ENCODE results near the gene NOS3. TPM values are rescaled to one million over a fixed set of nuclear protein-coding genes. Genes with fewer than 3 reads are reported as not detected.

The NOS3 gene
- polyA plus RNA-seq, 1 donor from 2014 or later, result not detected

DNA sequence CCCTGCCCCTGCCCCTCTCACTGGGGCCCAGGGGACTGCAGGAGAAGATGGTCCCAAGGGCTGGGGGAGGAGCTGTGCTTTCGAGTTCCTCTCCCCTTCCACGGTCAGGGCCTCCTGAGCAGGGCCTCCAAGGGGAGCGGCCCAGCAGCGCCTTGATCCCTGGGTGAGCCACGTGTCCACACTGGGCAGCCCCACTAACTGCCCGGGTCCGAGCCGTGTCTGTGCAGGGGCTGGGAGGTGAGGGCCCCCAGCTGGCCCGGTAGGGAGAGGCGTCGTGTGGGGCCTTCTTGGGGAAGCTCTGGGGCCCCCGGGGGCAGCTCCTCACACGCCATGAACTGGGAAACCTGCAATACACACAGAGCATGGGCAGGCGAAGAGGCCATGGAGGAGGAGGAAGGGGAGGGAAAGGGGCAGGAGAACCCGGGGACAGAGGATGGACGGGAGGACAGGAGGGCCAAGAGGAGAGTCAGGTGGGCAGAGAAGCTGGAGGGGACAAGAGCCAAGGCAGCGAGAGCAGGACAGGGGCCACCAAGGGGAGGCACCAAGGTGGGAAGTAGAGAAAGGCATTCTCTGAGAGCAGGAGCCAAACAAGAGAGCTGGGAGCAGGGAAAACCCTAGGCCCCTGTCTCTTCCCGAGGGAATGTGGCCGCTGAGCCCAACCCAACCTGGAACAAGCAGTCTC lies 45.5 kb upstream of the NOS3 start:
- no peaks in the 10 kb centered on the region for H3K9me3 ChIP-seq (ENCODE audit: low read length)
- H3K36me3 ChIP-seq (ENCODE audit: insufficient read depth, low read length), result no peaks in the 10 kb centered on the region
- no peaks in the 10 kb centered on the region for H3K9me2 ChIP-seq (ENCODE audit: insufficient read depth, low read length)
- H3K4me3 ChIP-seq (ENCODE audit: low read length), result no peak overlapping the region
- H3K9ac ChIP-seq (ENCODE audit: low read length), result no peak overlapping the region
- no peak for TF ChIP-seq EZH2 (IDR thresholded peaks at IDR 0.05; ENCODE audit: borderline replicate concordance, insufficient read depth, low read length, poor library complexity, severe bottlenecking)
- TF ChIP-seq SMC3 (conservative IDR thresholded peaks at IDR 0.05; ENCODE audit: poor library complexity), result no peak
- no peak for TF ChIP-seq MXI1 (conservative IDR thresholded peaks at IDR 0.05; ENCODE audit: poor library complexity, severe bottlenecking)
- no peak for TF ChIP-seq TAF1 (IDR thresholded peaks at IDR 0.05; ENCODE audit: low read depth)
- TF ChIP-seq, protein P1, sequence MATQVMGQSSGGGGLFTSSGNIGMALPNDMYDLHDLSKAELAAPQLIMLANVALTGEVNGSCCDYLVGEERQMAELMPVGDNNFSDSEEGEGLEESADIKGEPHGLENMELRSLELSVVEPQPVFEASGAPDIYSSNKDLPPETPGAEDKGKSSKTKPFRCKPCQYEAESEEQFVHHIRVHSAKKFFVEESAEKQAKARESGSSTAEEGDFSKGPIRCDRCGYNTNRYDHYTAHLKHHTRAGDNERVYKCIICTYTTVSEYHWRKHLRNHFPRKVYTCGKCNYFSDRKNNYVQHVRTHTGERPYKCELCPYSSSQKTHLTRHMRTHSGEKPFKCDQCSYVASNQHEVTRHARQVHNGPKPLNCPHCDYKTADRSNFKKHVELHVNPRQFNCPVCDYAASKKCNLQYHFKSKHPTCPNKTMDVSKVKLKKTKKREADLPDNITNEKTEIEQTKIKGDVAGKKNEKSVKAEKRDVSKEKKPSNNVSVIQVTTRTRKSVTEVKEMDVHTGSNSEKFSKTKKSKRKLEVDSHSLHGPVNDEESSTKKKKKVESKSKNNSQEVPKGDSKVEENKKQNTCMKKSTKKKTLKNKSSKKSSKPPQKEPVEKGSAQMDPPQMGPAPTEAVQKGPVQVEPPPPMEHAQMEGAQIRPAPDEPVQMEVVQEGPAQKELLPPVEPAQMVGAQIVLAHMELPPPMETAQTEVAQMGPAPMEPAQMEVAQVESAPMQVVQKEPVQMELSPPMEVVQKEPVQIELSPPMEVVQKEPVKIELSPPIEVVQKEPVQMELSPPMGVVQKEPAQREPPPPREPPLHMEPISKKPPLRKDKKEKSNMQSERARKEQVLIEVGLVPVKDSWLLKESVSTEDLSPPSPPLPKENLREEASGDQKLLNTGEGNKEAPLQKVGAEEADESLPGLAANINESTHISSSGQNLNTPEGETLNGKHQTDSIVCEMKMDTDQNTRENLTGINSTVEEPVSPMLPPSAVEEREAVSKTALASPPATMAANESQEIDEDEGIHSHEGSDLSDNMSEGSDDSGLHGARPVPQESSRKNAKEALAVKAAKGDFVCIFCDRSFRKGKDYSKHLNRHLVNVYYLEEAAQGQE (IDR thresholded peaks at IDR 0.05; ENCODE audit: borderline replicate concordance), result no peak
- TF ChIP-seq POLR2AphosphoS5 (IDR thresholded peaks at IDR 0.05), result no peak
- no peak for TF ChIP-seq EP300 (conservative IDR thresholded peaks at IDR 0.05; ENCODE audit: poor library complexity, severe bottlenecking)
- no peak for TF ChIP-seq RAD21 (conservative IDR thresholded peaks at IDR 0.05)
- TF ChIP-seq, protein P2, sequence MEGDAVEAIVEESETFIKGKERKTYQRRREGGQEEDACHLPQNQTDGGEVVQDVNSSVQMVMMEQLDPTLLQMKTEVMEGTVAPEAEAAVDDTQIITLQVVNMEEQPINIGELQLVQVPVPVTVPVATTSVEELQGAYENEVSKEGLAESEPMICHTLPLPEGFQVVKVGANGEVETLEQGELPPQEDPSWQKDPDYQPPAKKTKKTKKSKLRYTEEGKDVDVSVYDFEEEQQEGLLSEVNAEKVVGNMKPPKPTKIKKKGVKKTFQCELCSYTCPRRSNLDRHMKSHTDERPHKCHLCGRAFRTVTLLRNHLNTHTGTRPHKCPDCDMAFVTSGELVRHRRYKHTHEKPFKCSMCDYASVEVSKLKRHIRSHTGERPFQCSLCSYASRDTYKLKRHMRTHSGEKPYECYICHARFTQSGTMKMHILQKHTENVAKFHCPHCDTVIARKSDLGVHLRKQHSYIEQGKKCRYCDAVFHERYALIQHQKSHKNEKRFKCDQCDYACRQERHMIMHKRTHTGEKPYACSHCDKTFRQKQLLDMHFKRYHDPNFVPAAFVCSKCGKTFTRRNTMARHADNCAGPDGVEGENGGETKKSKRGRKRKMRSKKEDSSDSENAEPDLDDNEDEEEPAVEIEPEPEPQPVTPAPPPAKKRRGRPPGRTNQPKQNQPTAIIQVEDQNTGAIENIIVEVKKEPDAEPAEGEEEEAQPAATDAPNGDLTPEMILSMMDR (IDR thresholded peaks at IDR 0.05; ENCODE audit: poor library complexity, severe bottlenecking), result no peak
- H3F3A ChIP-seq (ENCODE audit: insufficient read depth, low read length, poor library complexity, severe bottlenecking), result no peaks in the 10 kb centered on the region
- no peak overlapping the region for H2AFZ ChIP-seq (ENCODE audit: low read depth, low read length)
- no peaks in the 10 kb centered on the region for H3K79me2 ChIP-seq (replicated peaks; ENCODE audit: insufficient read depth, low read length)
- H3K27me3 ChIP-seq (ENCODE audit: insufficient read depth, low read depth, low read length), result no peaks in the 10 kb centered on the region
- no peak overlapping the region for H3K4me2 ChIP-seq (ENCODE audit: low read length)
- H3K27ac ChIP-seq (ENCODE audit: low read length), result no peak overlapping the region
- H4K20me1 ChIP-seq (ENCODE audit: insufficient read depth), result no peaks in the 10 kb centered on the region

DNA sequence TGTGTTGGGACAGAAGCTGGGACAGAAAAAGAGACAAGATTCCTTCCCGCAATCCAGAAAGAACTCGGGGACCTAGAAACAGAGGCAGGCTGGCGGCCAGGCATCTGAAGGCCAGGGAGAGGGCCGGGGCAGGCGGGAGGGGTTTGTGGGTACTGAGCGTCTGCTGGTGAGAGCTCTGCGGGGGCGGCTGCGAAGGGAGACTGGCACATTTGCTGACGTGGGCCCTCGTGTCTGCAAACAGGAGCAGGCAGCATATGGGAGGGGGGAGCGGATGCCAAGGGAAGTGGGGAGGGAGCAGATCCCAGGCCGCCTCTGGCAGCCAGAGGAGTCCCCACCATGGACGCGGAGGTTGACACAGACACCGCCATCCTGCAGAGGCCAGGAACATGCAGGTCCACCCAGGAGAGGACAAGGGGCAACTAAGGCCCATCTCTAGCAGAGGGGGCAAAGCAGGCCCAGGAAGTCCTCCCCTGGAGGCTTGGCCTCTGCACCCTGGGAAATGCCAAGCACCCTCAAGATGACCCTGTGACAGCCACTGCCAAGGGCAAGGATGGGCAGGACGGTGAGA lies 44.9 kb upstream of the NOS3 start:
- H3K36me3 ChIP-seq (ENCODE audit: insufficient read depth, low read length), result peaks cover under 1% of the 10 kb centered on the region
- no peak overlapping the region for H3K27ac ChIP-seq (ENCODE audit: low read length)
- no peak overlapping the region for H2AFZ ChIP-seq (ENCODE audit: low read depth, low read length)
- TF ChIP-seq TAF1 (IDR thresholded peaks at IDR 0.05; ENCODE audit: low read depth) (no peak), POLR2AphosphoS5 (IDR thresholded peaks at IDR 0.05) (no peak), SMC3 (conservative IDR thresholded peaks at IDR 0.05; ENCODE audit: poor library complexity) (no peak), MXI1 (conservative IDR thresholded peaks at IDR 0.05; ENCODE audit: poor library complexity, severe bottlenecking) (no peak), EP300 (conservative IDR thresholded peaks at IDR 0.05; ENCODE audit: poor library complexity, severe bottlenecking) (no peak), RAD21 (conservative IDR thresholded peaks at IDR 0.05) (no peak), EZH2 (IDR thresholded peaks at IDR 0.05; ENCODE audit: borderline replicate concordance, insufficient read depth, low read length, poor library complexity, severe bottlenecking) (no peak)
- TF ChIP-seq, protein P1 (IDR thresholded peaks at IDR 0.05; ENCODE audit: borderline replicate concordance), result no peak
- TF ChIP-seq, protein P2 (IDR thresholded peaks at IDR 0.05; ENCODE audit: poor library complexity, severe bottlenecking), result no peak
- H3K9me2 ChIP-seq (ENCODE audit: insufficient read depth, low read length), result no peaks in the 10 kb centered on the region
- no peaks in the 10 kb centered on the region for H3K9me3 ChIP-seq (ENCODE audit: low read length)
- no peaks in the 10 kb centered on the region for H3K27me3 ChIP-seq (ENCODE audit: insufficient read depth, low read depth, low read length)
- no peaks in the 10 kb centered on the region for H3F3A ChIP-seq (ENCODE audit: insufficient read depth, low read length, poor library complexity, severe bottlenecking)
- no peak overlapping the region for H3K9ac ChIP-seq (ENCODE audit: low read length)
- H4K20me1 ChIP-seq (ENCODE audit: insufficient read depth), result no peaks in the 10 kb centered on the region
- H3K4me2 ChIP-seq (ENCODE audit: low read length), result no peak overlapping the region
- no peaks in the 10 kb centered on the region for H3K79me2 ChIP-seq (replicated peaks; ENCODE audit: insufficient read depth, low read length)
- H3K4me3 ChIP-seq (ENCODE audit: low read length), result no peak overlapping the region
